Measurements from ENCODE around the gene SLC22A17.
A peak's percentile ranks its signal among the peaks of the same experiment; 100 is the strongest.

Gene SLC22A17

DNA sequence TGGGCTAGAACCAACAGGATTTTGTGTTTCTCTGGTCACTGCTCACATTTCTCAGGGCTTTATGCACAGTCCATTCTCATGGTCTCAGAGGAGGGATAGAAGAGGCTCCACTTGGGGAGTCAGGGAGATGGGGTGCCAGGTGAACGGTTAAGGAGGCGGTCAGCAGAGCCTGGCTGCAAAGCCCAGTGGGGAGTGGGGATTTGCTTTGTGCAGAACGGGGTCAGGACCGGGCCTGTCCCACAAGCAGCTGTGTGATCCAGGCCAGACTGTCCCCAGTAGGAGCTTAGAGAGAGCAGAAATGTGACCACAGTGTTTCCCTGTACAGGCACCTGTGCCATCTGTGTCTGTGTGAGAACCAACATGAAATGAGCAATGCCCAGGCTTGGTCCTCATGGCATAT, 28.3 kb upstream of the SLC22A17 start:
- DNase-seq, result no peak

DNA sequence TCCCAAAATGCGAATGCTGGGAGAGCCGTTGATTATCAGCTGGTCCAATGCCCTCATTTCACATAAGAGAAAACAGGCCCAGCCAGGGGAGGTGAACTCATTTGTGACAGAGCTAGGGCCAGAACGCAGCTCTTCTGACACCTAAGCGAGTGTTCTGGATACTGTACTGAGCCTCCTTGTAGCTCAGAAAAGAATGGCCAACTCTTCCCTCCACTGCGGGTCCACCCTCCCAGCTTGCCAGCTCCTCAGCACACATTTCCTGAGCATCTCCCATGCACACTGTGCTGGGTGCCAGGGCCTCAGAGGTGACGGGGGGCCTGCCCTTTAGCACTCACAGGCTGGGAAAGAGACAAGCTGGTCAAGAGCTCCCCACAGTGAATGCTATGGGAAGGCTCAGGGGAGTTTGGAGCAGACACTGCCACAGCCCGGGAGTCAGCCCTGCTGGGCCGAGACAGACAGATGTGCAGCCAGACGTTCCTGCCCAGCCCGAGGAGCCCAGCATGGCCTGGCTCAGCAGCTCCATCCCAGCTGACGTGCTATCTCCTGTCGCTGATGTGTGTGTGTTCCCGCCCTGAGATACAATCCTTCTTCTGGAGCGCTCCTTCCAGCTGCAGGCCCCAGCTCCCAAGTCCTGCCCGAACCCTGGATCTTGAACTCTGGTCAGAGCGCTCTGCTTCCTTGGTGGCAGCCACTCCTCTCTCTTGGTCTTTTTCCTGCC, 27.7 kb upstream of the SLC22A17 start:
- no peak for DNase-seq

DNA sequence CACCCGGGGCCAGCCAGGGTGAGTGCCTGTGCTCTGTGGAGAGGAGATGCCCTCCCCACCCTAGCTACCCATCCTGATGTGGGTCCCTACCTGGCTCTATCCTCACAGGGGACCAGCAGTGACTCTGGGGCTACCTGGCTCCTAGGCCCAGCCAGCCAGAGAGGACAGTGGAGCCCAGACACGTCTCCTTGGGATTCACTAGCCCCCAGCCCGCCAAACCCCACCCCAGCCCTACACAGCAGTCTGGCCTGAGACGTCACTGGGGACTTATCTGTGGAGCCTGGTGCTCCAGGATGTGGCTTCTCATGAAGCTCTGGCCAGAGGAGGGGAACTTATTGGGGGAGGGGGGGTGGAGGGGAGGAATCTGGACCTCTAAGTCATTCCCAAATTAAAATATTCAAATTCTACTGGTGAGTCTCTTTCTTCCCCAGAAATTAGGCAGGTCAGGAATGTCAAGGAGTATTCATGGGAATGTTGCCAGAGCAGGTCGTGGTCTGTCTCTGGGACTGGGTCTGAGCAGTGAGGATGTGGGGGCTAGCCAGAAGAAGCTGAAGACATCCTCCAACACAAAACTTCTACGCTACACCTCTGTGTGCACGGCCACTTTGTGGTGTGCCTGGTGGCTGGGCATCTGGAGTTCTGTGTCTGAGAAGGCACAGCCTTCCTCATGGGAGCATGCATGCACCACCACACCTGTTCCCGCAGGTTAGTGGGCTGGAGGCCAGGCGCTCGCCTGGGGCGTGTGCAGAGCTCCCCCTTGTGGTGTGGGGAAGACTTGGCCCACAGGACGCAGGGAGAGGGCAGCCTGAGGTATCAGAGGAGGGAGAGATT, 26.9 kb upstream of the SLC22A17 start:
- peak; percentile 85 for DNase-seq

DNA sequence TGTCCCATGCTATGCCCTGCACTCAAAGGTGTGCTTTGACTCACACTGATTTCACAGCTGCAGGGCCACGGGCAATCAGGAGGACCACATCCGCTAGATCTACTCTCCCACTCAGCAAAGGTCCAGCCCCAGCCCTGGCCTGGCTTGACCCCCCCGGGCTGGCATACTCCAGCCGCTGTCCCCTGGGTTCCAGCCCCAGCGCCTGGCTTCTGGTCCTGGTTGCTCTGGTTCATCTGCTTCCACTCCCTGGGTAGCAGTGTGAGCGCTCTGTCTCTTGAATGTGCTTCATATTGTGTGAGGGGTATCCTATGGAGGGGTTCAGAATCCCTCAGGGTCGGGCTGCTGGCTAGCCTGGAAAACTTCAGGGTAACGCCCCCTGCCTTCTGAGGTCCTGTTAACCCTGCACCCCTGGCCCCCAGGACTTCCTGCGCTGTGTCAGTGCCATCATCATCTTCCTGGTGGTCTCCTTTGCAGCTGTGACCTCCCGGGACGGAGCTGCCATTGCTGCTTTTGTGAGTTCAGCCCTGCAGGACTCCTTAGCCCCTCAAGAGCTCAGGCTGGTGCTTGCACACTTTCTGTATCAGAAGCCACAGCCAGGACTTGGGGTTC, 26.0 kb upstream of the SLC22A17 start:
- DNase-seq, result no peak

DNA sequence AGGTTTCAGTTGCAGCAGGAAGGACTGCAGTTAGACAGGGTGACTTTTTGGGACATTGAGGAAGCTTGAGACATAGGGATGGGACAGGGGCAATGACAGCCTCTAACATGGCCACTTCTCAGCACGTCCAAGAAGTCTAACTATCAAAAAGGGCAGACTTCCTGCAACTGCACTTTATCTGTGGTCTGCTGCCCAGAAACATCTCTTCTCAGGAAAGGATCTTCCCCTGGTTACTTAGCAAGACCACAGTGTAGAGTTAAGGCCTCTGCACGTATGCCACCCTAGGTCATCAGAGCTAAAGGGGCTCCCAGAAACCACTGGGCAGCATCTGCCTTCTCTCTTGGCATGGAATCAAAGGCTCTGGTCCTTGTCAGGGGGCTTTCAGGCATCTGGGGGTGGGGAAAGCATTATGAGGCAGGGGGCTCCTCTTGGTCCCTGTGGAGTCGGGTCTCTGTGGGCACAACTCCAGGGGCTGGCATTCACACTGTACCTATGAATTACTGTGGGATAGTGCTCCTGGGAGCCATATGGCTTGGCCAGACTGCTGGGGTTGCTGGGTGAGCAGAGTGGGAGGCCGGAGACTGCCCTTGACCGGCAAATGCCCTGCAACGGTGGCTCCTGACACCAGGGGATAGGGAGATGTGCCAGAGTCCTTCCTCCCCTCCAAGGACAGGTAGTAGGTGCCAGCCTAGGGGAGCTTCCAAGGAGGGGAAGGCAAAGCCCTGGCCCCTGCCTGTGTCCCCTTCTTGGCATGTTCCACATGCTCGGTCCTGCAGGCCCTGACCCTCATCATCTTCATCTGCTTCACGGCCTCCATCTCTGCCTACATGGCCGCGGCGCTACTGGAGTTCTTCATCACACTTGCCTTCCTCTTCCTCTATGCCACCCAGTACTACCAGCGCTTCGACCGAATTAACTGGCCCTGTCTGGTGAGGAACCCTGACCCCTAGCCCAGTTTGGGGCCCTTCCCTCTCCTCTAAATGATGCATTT, 25.2 kb upstream of the SLC22A17 start:
- DNase-seq, result no peak

DNA sequence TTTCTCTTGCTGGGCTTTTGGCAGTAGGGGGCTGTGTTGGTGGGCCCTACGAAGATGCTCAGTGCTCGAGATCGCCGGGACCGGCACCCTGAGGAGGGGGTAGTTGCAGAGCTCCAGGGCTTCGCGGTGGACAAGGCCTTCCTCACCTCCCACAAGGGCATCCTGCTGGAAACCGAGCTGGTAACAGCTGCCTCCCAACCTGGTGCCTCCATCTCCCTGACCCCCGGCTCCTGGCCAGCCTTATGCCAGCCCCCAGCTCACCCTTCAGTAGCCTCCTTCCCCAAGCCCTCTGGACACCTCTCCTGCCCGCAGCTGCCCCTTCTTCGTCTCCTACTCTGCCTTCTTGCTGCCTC, 24.5 kb upstream of the SLC22A17 start:
- DNase-seq, result no peak

DNA sequence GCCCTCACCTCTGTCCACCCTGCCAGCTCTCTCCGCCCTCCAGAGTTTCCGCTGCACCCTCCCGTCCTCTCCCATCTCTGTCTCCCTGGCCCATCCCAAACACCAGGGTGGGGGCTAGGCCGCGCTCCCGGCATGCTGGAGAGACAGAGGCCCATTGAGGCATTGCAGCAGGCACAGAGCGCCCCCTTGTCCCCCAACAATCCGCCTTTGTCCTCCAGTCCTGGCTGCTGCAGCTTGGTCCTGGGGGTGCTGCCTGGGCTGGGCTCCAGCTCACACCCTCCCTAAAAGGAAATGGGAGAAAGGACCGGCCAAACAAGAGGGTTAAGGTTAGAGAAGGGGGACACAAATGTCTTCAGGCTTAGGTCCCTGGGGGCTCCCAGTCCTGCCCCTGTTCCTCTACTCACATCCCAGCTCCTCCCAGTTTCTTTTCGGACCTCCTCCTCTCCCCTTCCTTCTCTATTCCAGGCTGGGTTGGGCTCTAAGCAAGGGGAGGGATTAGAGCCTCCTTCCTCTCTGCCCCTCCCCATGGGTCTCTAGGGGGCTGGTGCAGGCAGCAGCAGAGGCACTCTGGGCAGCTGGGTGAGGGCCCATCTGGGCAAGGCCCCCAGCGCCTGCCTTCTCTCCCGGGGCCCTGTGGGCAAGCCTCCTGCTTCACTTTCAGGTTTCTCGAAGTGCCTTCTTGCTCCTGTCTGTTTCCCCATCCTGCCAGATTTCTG, 24.0 kb upstream of the SLC22A17 start, which contains the start of gene CMTM5:
TSS of gene CMTM5 (plus strand) at position 565 of the 716 bp plus-strand sequence. CDS start 206 bp downstream, outside the sequence.
- peak; percentile 62 for DNase-seq

DNA sequence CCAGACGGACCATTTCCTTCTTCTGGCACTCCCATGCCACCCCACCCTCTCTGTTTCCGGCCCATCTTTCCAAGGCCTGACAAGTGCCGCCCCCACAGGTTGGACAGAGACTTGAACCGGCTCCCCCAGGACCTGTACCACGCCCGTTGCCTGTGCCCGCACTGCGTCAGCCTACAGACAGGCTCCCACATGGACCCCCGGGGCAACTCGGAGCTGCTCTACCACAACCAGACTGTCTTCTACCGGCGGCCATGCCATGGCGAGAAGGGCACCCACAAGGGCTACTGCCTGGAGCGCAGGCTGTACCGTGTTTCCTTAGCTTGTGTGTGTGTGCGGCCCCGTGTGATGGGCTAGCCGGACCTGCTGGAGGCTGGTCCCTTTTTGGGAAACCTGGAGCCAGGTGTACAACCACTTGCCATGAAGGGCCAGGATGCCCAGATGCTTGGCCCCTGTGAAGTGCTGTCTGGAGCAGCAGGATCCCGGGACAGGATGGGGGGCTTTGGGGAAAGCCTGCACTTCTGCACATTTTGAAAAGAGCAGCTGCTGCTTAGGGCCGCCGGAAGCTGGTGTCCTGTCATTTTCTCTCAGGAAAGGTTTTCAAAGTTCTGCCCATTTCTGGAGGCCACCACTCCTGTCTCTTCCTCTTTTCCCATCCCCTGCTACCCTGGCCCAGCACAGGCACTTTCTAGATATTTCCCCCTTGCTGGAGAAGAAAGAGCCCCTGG, 23.0 kb upstream of the SLC22A17 start:
- DNase-seq, result no peak

DNA sequence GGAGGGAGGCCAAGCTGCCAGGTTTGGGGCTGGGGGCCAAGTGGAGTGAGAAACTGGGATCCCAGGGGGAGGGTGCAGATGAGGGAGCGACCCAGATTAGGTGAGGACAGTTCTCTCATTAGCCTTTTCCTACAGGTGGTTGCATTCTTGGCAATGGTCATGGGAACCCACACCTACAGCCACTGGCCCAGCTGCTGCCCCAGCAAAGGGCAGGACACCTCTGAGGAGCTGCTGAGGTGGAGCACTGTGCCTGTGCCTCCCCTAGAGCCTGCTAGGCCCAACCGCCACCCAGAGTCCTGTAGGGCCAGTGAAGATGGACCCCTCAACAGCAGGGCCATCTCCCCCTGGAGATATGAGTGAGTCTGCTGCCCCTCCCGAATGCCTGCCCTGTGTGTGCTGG, 20.4 kb upstream of the SLC22A17 start:
- DNase-seq, result no peak

DNA sequence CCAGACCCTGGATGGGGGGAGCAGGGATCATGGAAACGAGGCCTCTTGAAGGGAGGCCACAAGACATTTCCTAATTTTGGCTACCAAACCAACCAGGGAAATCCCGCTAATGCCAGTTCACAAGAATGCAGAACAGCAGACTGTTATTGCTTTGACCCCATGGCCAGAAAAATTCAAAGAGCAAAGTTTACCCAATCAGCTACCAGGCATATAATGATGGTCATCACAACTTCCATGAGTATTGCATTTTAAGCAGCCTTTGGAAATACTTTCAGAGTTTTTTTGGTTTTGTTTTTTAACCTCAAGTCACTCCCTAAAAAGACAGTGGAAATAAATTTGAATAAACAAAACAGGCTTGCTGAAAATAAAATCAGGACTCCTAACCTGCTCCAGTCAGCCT, 19.8 kb upstream of the SLC22A17 start, which contains the start of gene IL25:
TSS of gene IL25 (plus strand) at position 301 of the 400 bp plus-strand sequence.
- no peak for DNase-seq

DNA sequence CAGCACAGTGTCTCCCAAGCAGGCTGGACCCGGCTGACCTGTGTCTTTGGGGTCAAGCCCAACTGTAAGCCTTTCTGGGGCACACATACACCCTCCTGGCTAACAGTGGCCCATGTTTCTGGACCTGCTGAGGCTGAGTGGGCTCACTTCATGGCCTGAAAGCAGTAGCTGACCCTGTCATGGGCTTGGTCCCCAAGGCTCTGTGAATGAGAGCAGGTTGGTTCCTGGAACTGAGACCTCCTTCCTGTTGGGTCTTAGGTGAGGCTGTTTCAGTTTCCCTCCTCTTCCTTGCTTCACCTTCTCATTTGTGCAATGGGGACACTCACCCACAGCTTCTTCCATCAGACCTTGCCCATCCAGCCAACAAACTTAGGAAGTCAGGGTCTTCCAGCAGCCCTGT, 19.2 kb upstream of the SLC22A17 start:
- no peak for DNase-seq

DNA sequence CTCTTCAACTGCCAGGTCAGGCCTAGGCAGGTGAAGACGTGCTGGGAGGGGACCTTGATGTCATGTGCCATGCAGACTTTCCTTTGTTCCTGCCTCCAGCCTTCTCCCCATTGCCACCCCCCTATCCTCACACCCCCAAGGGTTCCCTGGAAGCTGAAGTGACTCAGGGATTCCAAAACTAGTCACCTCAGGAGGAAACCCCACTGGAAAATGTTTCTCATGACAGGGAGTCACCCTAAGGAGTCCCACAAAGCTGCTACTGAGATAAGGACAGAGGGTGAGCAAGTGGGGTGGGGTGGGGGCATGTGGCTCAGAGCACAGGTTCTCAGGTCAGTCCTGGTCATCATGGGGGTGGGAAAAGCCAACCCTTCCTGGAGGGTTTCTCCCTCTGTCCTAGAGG, 17.5 kb upstream of the SLC22A17 start:
- no peak for DNase-seq

DNA sequence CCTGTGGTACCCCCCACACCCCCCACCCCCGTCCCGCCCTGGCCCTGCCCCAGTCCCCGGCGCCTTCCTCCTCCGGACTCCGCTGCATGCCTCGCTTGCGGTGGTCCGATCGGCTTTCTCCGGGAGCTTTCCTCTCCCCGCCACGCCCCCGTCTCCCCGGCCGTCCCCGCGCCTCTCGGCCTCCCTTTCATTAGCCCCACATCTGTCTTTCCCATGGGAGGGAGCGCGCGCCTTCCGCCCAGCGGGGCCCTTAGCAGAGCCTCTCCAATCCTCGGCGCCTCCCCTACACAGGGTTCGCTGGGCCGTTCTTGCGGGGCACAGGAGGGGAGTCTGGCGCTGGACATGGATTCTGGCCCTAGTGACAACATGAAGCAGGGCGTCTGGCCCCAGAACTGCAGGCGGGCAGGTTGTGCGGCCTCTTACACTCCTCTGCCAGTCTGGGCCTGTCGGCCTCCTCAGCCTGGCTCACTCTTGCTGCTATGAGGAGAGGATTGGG, 13.8 kb upstream of the SLC22A17 start:
- peak; percentile 63 for DNase-seq

DNA sequence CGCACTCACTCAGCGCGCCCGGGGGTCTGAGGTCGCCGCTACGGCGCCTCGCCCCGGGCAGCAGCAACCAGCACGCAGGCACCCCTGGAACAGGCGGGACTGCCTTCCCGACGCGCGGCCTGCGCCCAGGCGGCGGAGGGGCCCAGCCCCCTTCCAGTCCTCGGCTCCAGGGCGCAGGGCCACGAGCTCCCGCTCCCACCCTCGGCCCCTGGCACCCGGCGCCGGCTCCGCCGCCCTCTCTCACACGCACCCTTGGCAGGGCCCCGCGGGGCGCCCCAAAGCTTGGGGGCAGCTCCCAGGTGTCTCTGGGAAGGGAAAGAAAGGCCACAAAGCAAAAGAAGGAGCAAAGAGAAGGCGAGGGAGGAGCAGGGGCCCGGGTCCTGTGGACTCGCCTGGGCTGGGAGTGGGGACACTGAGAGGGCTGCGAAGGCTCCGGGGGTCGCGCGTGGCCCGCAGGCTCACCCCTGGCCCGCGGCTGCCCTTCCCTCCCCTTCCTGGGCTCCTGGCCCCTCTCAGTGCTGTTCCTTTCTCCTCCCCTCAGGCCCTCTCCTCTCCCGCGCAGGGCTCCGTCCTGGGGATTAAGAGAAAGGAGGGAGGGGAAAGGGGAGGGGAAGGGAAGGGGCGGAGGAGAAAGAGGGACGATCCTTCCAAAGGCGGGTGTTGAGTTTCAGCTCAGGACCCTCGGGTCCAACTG, 13.2 kb upstream of the SLC22A17 start:
- peak; percentile 66 for DNase-seq

DNA sequence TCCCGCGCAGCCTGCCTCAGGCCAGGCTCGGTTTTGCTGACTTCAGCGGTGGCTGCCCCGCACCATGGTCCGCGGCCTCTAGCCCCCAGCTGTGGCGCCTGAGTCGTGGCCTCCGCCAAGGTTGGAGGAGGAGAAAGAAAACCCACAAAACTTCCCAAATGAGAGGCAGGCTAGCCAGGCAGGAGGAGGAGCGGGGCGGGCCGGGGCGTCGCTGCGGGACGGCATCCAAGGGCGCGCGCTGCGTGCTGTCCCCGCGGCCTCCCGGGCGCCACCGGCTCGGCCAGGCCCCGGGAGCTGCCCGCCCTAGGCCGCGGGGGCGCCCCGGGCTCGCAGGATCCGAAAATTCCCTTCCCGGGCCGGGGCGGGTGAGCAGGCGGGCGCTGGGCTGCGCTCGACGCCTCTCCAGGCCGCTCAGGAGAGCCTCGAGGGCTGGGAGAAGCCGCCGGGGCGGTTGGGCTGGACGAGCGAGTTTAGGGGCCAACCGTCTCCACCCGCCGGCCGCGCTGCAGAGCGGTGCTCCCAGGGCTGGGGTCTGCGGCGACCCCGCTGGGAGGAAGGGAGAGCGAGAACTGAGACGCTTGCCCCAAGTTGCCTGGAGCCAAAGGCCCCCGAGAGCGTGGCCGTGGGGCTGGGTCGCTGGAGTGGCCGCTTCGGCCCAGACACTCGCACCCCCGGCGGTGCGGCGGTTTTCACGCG, 12.5 kb upstream of the SLC22A17 start, which contains the start of gene EFS:
TSS of gene EFS (minus strand) at position 137 of the 696 bp plus-strand sequence. CDS start 147 bp downstream, outside the sequence.
- no peak for DNase-seq

DNA sequence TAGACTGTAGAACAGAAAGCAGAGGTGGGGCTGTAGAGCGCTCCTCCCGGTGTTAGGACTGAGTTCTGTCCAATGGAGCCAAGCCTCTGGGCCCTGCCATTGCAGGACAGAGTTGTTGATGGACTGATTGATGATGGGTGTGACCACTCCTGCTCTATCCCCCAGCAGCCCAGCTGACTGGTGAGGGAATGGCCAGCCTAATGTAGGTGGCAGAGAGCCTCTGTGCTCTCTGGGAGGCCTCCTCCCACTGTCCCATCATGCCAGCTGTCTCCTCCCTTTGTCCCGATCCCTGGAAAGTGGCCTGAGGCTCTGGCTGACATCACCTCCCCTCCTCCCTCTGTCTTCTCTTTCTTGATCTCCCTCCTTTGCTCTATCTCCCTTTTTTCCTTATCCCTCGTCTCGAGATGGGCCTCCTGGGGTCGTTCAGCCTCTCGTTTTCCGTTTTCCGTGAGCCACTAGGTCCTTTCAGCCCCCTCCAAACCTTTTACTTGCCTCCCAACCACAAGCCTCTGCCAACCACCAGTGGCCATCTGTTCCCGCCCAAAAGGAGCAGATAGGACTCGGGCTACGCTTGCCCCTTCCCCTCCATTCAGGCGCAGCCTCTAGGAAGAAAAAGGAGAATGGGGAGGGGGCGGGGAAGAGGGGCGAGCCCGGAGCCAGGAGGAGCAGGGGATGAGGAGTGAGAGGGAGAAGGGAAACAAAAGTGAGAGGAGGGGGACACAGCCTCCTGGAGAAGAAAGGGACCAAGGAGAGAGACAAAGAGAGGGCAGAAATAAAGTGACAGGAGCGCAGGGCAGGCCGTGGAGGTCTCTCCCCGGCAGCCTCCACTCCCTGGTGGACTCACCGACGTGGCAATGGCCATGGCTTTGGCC, 11.7 kb upstream of the SLC22A17 start:
- no peak for DNase-seq

DNA sequence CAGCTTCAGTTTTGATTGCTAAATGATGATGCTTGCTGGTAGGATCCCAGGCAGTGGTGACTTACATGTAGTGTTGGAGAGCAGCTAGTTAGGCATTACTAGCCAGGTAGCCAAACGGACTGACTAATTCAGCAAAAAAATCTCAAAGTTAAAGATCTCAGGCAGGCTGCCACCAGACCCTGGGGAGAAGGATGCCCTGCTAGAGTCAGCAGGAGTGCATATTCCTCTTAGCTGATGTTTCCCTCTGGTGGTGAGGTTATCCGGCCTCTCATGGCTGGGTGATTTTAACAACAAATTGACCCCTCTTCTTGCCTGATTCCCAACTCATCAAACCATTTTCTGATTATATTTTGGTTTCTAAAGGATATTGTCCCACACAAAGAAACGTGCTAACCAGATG, 9.5 kb upstream of the SLC22A17 start:
- DNase-seq, result no peak

DNA sequence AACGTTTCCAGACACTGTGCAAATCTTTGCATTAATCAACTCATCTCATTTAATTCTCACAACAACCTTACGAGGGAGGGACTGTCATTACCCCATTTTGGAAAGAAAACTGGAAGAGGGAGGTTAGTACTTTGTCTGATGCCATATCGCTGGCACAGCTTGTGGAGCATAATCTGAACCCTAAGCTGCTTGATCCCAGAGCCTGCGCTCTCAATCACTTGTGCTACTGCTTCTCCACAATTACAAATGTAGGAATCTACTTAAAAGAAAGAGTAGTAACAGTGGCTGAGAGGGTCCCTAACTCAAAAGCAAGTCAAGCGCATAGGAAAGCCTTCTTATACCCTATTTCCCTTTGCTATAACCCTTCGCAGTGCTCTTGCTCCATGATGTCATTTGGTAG, 9.1 kb upstream of the SLC22A17 start:
- no peak for DNase-seq

DNA sequence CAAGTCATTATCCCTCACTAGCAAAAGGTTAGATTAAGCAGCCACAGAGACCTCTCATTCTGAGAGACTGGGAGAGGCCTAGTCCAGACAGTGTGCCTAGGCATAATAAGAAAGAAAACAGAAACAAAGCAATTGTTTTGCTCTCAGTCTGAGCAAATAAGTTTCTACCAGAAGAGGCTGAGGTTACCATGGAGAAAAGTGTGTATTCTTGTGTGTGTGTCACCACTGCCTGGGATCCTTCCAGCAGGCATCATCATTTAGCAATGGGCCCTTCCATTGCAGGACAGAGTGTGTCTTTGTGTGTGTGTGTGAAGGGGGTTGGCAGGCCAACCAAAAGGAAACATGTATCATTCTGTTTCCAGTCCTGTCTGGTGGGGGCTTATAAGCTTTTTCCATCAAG, 8.6 kb upstream of the SLC22A17 start:
- DNase-seq, result no peak
